ENCODE measurements around the gene TLE5.

The TLE5 gene

GRCh38 chr19:3027292-3027691 lies 35.0 kb downstream of the TLE5 start:
- Histone ChIP-seq H3K27ac (ENCODE audit: low read length) (no peak overlapping the region), H3K9ac (ENCODE audit: low read depth, low read length) (no peak overlapping the region), H3K36me3 (ENCODE audit: insufficient read depth, low read depth, low read length) (no peaks in the 10 kb centered on the region), H3K4me1 (ENCODE audit: insufficient read depth, low read length) (peaks cover 7% of the 10 kb centered on the region), H3K27me3 (ENCODE audit: insufficient read depth, low read length) (peaks cover 89% of the 10 kb centered on the region), H3K9me3 (ENCODE audit: insufficient read depth, low read depth, low read length) (peaks cover 4% of the 10 kb centered on the region; the same call in 1 of the 2 replicates), H3K4me3 (ENCODE audit: low read length) (no peak overlapping the region)

DNA sequence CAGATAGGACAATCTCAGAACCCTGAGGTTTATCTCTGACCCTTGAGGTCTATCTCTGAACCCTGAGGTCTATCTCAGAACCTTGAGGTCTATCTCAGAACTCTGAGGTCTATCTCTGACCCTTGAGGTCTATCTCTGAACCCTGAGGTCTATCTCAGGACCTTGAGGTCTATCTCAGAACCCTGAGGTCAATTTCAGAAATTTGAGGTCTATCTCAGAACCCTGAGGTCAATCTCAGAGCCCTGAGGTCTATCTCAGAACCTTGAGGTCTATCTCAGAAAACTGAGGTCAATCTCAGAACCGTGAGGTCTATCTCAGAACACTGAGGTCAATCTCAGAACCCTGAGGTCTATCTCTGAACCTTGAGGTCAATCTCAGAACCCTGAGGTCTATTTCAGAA lies 35.5 kb downstream of the TLE5 start:
- peaks cover 4% of the 10 kb centered on the region; the same call in 1 of the 2 replicates for H3K9me3 ChIP-seq (ENCODE audit: insufficient read depth, low read depth, low read length)
- H3K4me1 ChIP-seq (ENCODE audit: insufficient read depth, low read length) = peaks cover 7% of the 10 kb centered on the region
- no peak overlapping the region for H3K4me3 ChIP-seq (ENCODE audit: low read length)
- H3K27me3 ChIP-seq (ENCODE audit: insufficient read depth, low read length) = peaks cover 84% of the 10 kb centered on the region
- no peaks in the 10 kb centered on the region for H3K36me3 ChIP-seq (ENCODE audit: insufficient read depth, low read depth, low read length)
- no peak overlapping the region for H3K27ac ChIP-seq (ENCODE audit: low read length)
- H3K9ac ChIP-seq (ENCODE audit: low read depth, low read length) = no peak overlapping the region

GRCh38 chr19:3025549-3025886 lies 36.8 kb downstream of the TLE5 start:
- Histone ChIP-seq H3K9me3 (ENCODE audit: insufficient read depth, low read depth, low read length) (peaks cover 4% of the 10 kb centered on the region; the same call in 1 of the 2 replicates), H3K4me1 (ENCODE audit: insufficient read depth, low read length) (peaks cover 7% of the 10 kb centered on the region), H3K27me3 (ENCODE audit: insufficient read depth, low read length) (peaks cover 71% of the 10 kb centered on the region), H3K4me3 (ENCODE audit: low read length) (peak overlapping the region; percentile 54; the same call in 1 of the 2 replicates), H3K9ac (ENCODE audit: low read depth, low read length) (no peak overlapping the region), H3K27ac (ENCODE audit: low read length) (no peak overlapping the region), H3K36me3 (ENCODE audit: insufficient read depth, low read depth, low read length) (no peaks in the 10 kb centered on the region)

DNA sequence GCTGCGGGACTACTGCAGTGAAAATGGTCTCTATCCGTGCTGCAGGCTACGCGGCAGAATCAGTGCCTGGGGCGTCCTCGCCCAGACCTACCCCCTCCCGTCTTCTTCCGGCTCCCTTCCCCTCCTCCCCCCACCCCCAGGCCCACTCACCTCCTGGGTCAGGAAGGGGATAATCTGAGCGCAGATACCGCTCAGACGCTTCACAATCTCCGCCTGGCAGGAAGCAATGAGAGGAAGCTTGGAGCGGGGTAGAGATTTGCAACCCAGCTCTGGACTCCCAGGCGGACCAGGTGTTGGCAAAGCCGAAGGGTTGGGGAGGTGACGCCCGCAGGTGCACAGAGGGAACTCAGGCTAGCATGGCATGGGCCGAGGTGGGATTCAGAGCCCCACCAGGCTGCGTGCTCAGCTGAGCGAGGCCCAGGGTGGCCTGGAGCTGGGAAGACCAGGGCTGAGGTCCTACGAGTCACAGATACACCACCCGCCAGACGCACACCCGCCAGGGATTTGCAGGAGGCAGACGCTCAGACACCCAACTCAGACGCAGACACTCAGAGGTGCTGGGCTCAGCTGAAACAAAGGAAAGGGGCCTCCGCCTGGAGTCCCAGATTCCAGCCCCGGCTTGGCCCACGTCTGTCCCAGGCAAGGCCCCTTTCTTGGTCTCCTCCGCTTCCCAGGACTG lies 37.3 kb downstream of the TLE5 start:
- Histone ChIP-seq H3K36me3 (ENCODE audit: insufficient read depth, low read depth, low read length) (no peaks in the 10 kb centered on the region), H3K27ac (ENCODE audit: low read length) (no peak overlapping the region), H3K4me3 (ENCODE audit: low read length) (peak overlapping the region; percentile 54; the same call in 1 of the 2 replicates), H3K27me3 (ENCODE audit: insufficient read depth, low read length) (peaks cover 66% of the 10 kb centered on the region), H3K9ac (ENCODE audit: low read depth, low read length) (no peak overlapping the region), H3K9me3 (ENCODE audit: insufficient read depth, low read depth, low read length) (peaks cover 4% of the 10 kb centered on the region; the same call in 1 of the 2 replicates), H3K4me1 (ENCODE audit: insufficient read depth, low read length) (peaks cover 7% of the 10 kb centered on the region)

DNA sequence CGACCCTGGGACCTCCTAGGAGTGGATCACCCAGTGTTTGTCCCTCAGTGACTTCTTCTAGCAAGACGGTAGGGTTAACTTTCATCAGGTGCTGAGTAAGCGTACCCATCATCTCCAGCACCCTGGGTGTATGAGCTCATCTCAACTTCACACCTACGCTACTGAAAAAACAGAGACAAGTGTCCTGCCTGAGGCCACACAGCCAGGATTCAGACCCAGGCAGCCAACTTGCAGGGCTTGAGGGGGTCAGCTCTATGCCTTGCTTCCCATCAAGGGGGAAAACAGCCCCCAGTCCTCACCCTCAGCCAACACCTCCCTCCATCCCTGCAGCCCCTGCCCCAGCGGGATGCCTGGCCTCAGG lies 37.8 kb downstream of the TLE5 start:
- H3K27me3 ChIP-seq (ENCODE audit: insufficient read depth, low read length) = peaks cover 61% of the 10 kb centered on the region
- H3K9me3 ChIP-seq (ENCODE audit: insufficient read depth, low read depth, low read length) = peaks cover 4% of the 10 kb centered on the region; the same call in 1 of the 2 replicates
- H3K4me1 ChIP-seq (ENCODE audit: insufficient read depth, low read length) = peaks cover 7% of the 10 kb centered on the region
- peak overlapping the region; percentile 54; the same call in 1 of the 2 replicates for H3K4me3 ChIP-seq (ENCODE audit: low read length)
- no peak overlapping the region for H3K9ac ChIP-seq (ENCODE audit: low read depth, low read length)
- no peaks in the 10 kb centered on the region for H3K36me3 ChIP-seq (ENCODE audit: insufficient read depth, low read depth, low read length)
- H3K27ac ChIP-seq (ENCODE audit: low read length) = no peak overlapping the region

DNA sequence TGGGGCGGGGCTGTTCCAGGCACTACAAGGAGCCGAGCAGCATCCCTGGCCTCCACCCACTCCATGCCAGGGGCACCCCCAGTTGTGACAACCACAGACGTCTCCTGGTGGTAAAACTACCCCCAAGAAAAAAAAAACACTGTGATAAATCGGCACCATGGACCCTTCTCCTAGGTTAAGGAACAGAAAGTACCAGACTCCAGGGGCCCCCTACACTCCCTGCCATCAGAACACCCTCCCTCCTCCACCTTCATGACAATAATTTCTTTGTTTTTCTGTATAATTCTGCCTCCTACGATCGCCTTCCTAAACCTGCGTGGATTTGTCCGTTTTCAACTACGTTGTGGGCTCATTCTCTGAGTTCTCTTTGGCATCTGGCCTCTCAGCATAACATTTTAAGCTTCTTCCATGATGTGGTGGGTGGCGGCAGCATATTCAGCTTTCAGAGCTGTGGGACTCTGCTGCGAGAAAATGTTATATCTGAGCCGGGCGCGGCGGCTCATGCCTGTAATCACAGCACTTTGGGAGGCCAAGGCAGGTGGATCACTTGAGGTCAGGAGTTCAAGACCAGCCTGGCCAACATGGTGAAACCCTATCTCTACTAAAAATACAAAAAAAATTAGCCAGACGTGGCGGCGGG lies 41.9 kb downstream of the TLE5 start:
- Histone ChIP-seq H3K4me1 (ENCODE audit: insufficient read depth, low read length) (peaks cover 5% of the 10 kb centered on the region), H3K4me3 (ENCODE audit: low read length) (no peak overlapping the region), H3K36me3 (ENCODE audit: insufficient read depth, low read depth, low read length) (no peaks in the 10 kb centered on the region), H3K9ac (ENCODE audit: low read depth, low read length) (no peak overlapping the region), H3K27me3 (ENCODE audit: insufficient read depth, low read length) (peaks cover 24% of the 10 kb centered on the region), H3K9me3 (ENCODE audit: insufficient read depth, low read depth, low read length) (no peaks in the 10 kb centered on the region), H3K27ac (ENCODE audit: low read length) (no peak overlapping the region)

- Histone ChIP-seq H3K4me1 (ENCODE audit: insufficient read depth, low read length) (no peaks in the 10 kb centered on the region), H3K4me3 (ENCODE audit: low read length) (no peak overlapping the region), H3K36me3 (ENCODE audit: insufficient read depth, low read depth, low read length) (no peaks in the 10 kb centered on the region), H3K27me3 (ENCODE audit: insufficient read depth, low read length) (peaks cover 13% of the 10 kb centered on the region), H3K9ac (ENCODE audit: low read depth, low read length) (no peak overlapping the region), H3K27ac (ENCODE audit: low read length) (no peak overlapping the region), H3K9me3 (ENCODE audit: insufficient read depth, low read depth, low read length) (no peaks in the 10 kb centered on the region)
Observed at GRCh38 chr19:3019211-3019854, 43.0 kb downstream of the TLE5 start.

- no peak overlapping the region for H3K4me3 ChIP-seq (ENCODE audit: low read length)
- H3K27me3 ChIP-seq (ENCODE audit: insufficient read depth, low read length) = no peaks in the 10 kb centered on the region; the same call in 1 of the 2 replicates
- no peaks in the 10 kb centered on the region for H3K36me3 ChIP-seq (ENCODE audit: insufficient read depth, low read depth, low read length)
- H3K4me1 ChIP-seq (ENCODE audit: insufficient read depth, low read length) = no peaks in the 10 kb centered on the region
- no peak overlapping the region for H3K9ac ChIP-seq (ENCODE audit: low read depth, low read length)
- H3K27ac ChIP-seq (ENCODE audit: low read length) = no peak overlapping the region
- no peaks in the 10 kb centered on the region for H3K9me3 ChIP-seq (ENCODE audit: insufficient read depth, low read depth, low read length)
Observed at GRCh38 chr19:3017923-3018322, 44.4 kb downstream of the TLE5 start.

GRCh38 chr19:3015126-3016057 lies 46.9 kb downstream of the TLE5 start:
- Histone ChIP-seq H3K9me3 (ENCODE audit: insufficient read depth, low read depth, low read length) (no peaks in the 10 kb centered on the region), H3K27ac (ENCODE audit: low read length) (no peak overlapping the region), H3K9ac (ENCODE audit: low read depth, low read length) (no peak overlapping the region), H3K27me3 (ENCODE audit: insufficient read depth, low read length) (no peaks in the 10 kb centered on the region; the same call in 1 of the 2 replicates), H3K36me3 (ENCODE audit: insufficient read depth, low read depth, low read length) (no peaks in the 10 kb centered on the region), H3K4me3 (ENCODE audit: low read length) (no peak overlapping the region), H3K4me1 (ENCODE audit: insufficient read depth, low read length) (no peaks in the 10 kb centered on the region)

- Histone ChIP-seq H3K27me3 (ENCODE audit: insufficient read depth, low read length) (no peaks in the 10 kb centered on the region), H3K36me3 (ENCODE audit: insufficient read depth, low read depth, low read length) (no peaks in the 10 kb centered on the region), H3K4me3 (ENCODE audit: low read length) (no peak overlapping the region), H3K9me3 (ENCODE audit: insufficient read depth, low read depth, low read length) (no peaks in the 10 kb centered on the region), H3K27ac (ENCODE audit: low read length) (no peak overlapping the region), H3K4me1 (ENCODE audit: insufficient read depth, low read length) (no peaks in the 10 kb centered on the region), H3K9ac (ENCODE audit: low read depth, low read length) (no peak overlapping the region)
Observed at GRCh38 chr19:3014135-3014534, 48.2 kb downstream of the TLE5 start.

DNA sequence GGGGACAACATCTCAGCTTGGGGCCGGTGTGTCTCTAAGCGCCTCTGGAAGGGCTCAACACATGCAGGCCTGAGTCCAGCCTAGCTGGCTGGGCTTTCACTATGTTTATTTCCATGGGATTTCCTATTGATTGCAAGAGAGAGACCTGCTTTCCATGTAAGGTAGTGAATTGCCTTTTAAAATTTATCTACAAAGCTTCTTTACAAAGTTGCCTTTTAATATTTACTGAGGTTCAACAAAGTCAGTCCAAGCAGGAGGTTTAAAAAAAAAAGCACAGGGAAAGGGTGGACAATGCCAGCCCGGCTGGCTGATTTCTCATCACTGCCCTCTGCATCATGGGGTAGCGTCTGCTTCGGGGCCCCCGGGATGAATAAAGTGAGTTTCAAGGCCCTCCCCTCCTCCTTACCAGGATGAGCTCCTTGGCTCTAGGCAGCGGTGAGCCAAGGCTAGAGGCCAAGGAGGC lies 49.0 kb downstream of the TLE5 start:
- no peaks in the 10 kb centered on the region for H3K27me3 ChIP-seq (ENCODE audit: insufficient read depth, low read length)
- no peak overlapping the region for H3K4me3 ChIP-seq (ENCODE audit: low read length)
- no peak overlapping the region for H3K27ac ChIP-seq (ENCODE audit: low read length)
- H3K9me3 ChIP-seq (ENCODE audit: insufficient read depth, low read depth, low read length) = no peaks in the 10 kb centered on the region
- H3K36me3 ChIP-seq (ENCODE audit: insufficient read depth, low read depth, low read length) = no peaks in the 10 kb centered on the region
- H3K9ac ChIP-seq (ENCODE audit: low read depth, low read length) = no peak overlapping the region
- no peaks in the 10 kb centered on the region for H3K4me1 ChIP-seq (ENCODE audit: insufficient read depth, low read length)
